Measurements from ENCODE around the gene RAP1GAP. TPM values are rescaled to one million over a fixed set of nuclear protein-coding genes. Genes with fewer than 3 reads are reported as not detected.

RAP1GAP gene
- total and polyA plus RNA-seq, 9 of the 15 experiments (the other 6 are each of a cell fraction or from before 2014, with no cell fraction given), result 0.29 to 30.2 (median 19.2) TPM

- TF ChIP-seq CTCFL (IDR thresholded peaks at IDR 0.05; ENCODE audit: borderline replicate concordance, insufficient read depth, low read depth, low read length, poor library complexity, severe bottlenecking) (no peak), NCOA6 (IDR thresholded peaks at IDR 0.05) (no peak), KLF13 (tag; IDR thresholded peaks at IDR 0.05; ENCODE audit: borderline replicate concordance, low read depth) (peak; percentile 93), KLF6 (CRISPR knock-in tag; IDR thresholded peaks at IDR 0.05; ENCODE audit: borderline replicate concordance) (no peak), JUND (IDR thresholded peaks at IDR 0.05; ENCODE audit: borderline replicate concordance, low read depth, low read length) (peak; percentile 84), JUND (tag; IDR thresholded peaks at IDR 0.05; ENCODE audit: borderline replicate concordance, low read depth, low read length) (peak; percentile 81; the same call in 2 of the 3 replicates), PHB2 (IDR thresholded peaks at IDR 0.05; ENCODE audit: low read depth) (no peak), CC2D1A (IDR thresholded peaks at IDR 0.05) (peak; percentile 74; the same call in 1 of the 2 replicates), SUPT5H (IDR thresholded peaks at IDR 0.05) (no peak), KAT7 (CRISPR knock-in tag; IDR thresholded peaks at IDR 0.05; ENCODE audit: borderline replicate concordance) (peak; percentile 84; the same call in 1 of the 2 replicates), HDAC2 (IDR thresholded peaks at IDR 0.05) (peak; percentile 99), TRIM28 (IDR thresholded peaks at IDR 0.05) (0 out of 2 replicates have a peak, but pooled peaks have one; percentile 36), TCF7 (IDR thresholded peaks at IDR 0.05; ENCODE audit: borderline replicate concordance) (peak; percentile 57; the same call in 1 of the 2 replicates), MNT (conservative IDR thresholded peaks at IDR 0.05) (peak; percentile 95 to 98), ARID1B (IDR thresholded peaks at IDR 0.05) (no peak), BRCA1 (IDR thresholded peaks at IDR 0.05) (no peak), BRCA1 (CRISPR knock-in tag; IDR thresholded peaks at IDR 0.05) (peak; percentile 82; the same call in 1 of the 2 replicates), ZNF76 (CRISPR knock-in tag; IDR thresholded peaks at IDR 0.05; ENCODE audit: borderline replicate concordance) (peak; percentile 50; the same call in 1 of the 2 replicates)
- TF ChIP-seq, protein P1, sequence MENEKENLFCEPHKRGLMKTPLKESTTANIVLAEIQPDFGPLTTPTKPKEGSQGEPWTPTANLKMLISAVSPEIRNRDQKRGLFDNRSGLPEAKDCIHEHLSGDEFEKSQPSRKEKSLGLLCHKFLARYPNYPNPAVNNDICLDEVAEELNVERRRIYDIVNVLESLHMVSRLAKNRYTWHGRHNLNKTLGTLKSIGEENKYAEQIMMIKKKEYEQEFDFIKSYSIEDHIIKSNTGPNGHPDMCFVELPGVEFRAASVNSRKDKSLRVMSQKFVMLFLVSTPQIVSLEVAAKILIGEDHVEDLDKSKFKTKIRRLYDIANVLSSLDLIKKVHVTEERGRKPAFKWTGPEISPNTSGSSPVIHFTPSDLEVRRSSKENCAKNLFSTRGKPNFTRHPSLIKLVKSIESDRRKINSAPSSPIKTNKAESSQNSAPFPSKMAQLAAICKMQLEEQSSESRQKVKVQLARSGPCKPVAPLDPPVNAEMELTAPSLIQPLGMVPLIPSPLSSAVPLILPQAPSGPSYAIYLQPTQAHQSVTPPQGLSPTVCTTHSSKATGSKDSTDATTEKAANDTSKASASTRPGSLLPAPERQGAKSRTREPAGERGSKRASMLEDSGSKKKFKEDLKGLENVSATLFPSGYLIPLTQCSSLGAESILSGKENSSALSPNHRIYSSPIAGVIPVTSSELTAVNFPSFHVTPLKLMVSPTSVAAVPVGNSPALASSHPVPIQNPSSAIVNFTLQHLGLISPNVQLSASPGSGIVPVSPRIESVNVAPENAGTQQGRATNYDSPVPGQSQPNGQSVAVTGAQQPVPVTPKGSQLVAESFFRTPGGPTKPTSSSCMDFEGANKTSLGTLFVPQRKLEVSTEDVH (IDR thresholded peaks at IDR 0.05; ENCODE audit: low read depth, partially characterized antibody), result peak; percentile 31
- TF ChIP-seq, protein P2, sequence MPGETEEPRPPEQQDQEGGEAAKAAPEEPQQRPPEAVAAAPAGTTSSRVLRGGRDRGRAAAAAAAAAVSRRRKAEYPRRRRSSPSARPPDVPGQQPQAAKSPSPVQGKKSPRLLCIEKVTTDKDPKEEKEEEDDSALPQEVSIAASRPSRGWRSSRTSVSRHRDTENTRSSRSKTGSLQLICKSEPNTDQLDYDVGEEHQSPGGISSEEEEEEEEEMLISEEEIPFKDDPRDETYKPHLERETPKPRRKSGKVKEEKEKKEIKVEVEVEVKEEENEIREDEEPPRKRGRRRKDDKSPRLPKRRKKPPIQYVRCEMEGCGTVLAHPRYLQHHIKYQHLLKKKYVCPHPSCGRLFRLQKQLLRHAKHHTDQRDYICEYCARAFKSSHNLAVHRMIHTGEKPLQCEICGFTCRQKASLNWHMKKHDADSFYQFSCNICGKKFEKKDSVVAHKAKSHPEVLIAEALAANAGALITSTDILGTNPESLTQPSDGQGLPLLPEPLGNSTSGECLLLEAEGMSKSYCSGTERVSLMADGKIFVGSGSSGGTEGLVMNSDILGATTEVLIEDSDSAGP (CRISPR knock-in tag; IDR thresholded peaks at IDR 0.05), result peak; percentile 80
Measured at GRCh38 chr1:21647431-21648351, 21.5 kb downstream of the RAP1GAP start (continued).

Measured in K562 (cell line).